NCI-H1694 (cell line): Measurements from ENCODE around the gene AADACL4.
"Not testable (repeated sequence)": the region's sequence is repeated elsewhere in the genome, so short reads cannot be mapped to it uniquely, and the experiment has no call there.

Source experiments
- DNase-seq: peaks from one replicate; lab custom pipeline; 2025; lab: John Stamatoyannopoulos, UW

AADACL4 gene

DNA sequence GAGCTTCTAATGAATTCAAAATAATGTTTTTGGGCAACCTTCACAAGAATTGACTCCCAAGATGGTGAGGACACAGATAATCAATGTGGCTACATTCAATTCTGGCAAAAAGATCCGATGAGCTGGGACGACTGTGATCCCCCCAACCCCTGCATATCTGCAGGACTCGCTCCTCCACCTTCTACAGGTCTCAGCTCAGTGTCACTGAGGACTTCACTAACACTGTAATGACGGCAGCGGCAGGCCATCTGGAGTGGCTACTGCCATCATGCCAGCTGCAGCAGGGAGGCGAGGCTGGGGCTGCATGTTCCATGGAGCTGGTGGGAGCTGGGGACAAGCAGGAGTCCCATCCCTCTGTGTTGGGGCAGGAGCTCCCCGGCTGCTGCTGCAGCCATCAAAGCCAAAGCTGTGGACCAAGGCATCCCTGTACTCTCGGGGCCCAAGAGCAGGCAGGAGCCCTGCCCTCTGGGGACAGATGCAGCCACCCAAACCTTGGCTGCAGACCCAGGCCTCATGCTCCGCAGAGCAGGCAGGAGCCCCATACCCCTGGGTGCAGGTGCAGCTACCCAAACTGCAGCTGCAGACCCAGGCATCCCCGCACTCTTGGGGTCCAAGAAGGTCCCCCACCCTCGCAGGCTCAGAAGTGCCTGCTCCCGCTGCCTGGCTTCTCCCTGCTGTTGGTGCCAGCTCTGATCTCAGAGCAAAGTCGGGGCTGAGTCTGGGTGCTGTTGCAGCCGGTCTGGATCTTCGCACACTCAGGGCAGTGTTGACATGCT, 13.7 kb upstream of the AADACL4 start:
- DNase-seq: no peak

DNA sequence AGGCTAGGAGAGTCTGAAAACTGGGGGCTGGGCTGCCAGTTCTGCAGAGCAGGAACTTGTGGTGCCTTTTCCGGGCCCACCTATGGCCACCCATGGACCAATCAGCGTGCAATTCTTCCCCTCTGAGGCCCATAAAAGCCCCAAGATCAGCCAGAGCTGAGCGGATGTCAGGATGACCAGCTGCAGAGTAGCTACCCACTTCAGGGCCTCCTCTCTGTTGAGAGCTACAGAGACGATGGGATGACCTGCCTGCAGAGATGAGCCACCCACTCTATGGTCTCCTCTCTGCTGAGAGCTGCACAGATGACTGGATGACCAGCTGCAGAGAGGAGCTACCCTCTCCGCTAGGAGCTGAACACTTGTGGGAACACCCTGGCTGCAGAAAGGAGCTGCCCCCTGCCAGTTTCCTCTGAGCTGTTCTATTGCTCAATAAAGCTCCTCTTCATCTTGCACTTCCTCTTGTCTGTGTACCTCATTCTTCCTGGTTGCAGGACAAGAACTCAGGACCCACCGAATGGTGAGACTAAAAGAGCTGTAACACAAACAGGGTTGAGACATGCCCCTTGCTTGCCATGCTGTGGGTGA, 12.8 kb upstream of the AADACL4 start:
- no peak for DNase-seq

DNA sequence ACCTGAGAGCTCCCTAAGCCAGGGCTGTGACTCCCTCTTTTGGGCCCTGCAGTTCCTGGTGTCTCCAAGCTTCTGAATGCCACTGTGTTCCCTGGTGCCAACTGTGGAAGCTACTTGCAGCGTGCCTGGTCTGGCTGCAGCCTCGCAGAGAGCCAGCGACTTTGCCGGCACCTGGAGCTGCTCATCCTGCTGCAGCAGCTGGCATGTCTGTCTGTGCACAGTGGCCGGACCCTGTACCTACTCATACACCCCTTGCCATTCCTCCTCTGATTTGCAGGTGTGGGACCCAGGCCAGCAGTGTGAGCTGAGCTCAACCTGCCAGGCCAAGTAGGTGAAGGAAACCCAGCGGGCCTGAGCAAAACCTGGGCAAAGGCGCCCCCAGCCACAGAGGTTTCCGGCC, 12.3 kb upstream of the AADACL4 start:
- no peak for DNase-seq

- DNase-seq: no peak
Observed at GRCh38 chr1:12634156-12634555, 9.7 kb upstream of the AADACL4 start.

GRCh38 chr1:12634696-12635202, 9.1 kb upstream of the AADACL4 start:
- no peak for DNase-seq

DNA sequence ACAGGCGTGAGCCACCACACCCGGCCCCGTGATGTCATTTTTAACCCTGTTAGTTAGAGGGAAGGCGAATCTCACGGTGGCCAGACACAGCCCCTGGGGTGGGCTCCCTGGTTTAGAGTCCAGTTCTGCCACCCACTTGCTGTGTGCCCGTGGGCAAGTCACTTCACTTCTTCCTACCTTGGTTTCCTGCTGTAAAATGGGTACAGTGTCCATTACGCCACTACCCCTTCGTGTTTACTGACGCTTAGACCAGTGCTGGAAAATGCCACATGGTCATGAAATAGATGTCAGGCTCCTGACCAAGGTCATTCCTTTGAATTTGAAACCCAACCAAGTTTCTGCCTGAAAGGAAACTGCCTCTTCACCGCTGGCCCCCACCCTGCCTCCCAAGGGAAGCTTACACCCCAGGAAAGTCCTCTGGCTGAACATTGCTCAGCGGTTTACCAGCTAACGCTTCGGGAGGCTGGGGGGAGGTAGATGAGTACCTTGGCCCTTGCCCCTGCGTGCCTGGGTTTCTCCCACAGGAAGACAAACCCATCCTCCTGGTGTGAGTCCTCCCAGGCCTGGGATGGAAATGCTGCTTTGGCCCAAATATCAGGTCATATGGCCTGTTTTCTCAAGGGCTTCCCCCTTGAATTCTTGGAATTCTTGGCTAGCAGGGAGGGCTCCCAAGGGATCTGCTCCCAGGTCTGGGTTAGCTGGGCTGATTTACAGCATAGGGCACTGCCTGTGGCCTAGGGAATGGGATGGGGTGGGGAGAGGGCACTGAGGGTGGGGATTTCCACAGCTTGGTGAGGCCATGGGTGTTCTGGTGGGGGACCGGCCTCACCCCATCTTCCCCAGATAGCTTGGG, 7.6 kb upstream of the AADACL4 start:
- no peak for DNase-seq

DNA sequence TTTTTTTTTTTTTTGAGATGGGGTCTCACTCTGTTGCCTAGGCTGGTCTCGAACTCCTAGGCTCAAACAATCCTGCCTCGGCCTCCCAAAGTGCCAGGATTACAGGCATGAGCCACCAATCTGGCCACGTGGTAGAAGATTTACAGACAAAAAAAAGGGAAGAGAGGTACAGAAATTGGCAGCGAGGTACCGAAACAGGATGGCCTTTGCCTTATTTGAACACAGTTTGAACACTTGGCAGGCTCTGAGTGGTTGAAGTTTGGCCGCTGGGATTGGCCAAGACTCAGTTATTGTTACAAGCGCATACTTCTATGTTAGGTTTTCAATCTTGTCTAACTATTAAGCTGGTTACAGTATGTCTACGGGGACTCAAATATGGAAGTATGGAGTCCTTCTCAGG, 6.2 kb upstream of the AADACL4 start:
- no peak for DNase-seq

DNA sequence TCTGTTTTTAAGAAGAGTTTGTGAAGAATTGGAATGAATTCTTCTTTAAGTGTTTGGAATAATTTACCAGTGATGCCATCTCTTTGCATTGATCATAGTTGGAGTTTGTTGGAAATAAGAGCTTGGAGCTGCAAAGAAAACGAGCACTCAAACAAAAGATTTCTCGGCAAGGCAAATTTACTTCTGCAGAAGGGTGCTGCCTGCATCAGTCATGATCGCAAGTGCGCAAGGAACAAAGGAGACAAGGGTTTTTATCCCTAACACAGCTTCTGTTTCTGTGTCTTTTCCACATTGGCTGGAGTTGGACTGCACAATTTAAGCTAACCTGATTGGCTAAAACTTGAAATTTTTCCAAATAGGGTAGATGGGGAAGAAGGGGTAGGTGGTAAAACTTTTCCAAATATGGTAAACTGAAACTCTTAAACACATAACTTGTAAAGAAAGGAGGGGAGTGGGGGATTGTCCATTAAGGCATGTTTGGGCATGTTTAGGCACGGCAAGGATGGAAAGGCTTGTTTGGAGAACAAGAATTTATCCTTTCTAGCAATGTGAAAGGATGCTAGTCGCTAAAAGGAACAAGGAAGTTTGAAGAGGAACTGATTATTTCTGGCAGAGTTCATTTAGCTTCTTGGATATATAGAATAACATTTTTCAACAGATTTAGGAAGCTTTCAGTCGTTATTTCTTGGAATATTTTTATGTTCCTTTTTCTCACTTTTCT, 3.5 kb upstream of the AADACL4 start:
- DNase-seq: no peak

DNA sequence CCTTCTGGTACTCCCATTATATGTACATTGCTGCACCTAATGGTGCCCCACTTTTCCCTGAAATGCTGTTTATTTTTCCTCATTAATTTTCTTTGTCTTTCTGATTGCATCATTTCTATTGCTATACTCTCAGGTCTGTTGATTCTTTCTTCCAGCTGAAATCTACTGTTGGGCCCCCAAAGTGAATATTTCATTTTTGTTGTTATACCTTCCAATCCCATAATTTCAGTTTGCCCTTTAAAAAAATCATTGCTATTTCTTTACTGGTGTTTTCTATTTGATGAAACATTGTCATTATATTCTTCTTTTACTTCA, 3.0 kb upstream of the AADACL4 start:
- DNase-seq: no peak

DNA sequence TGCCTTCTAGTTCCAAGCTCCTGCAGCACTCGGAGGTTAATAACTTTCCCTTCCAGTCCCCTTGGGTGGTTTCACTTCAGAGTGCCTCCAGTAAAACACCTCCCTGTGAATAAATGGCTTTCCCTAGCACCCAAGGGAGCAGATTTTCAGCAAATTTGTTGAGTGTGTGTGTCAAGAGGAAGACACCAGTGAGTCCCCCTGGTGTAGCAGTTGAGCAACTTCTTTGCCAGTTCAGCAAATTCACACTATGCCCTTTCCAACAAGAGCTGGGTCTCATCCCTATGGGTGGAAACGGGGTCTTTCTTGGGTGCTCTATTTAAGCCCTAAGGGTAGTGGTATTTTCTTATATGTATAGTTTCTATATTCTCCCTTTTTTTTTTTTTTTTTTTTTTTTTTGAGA, 806 bp upstream of the AADACL4 start:
- no peak for DNase-seq

DNA sequence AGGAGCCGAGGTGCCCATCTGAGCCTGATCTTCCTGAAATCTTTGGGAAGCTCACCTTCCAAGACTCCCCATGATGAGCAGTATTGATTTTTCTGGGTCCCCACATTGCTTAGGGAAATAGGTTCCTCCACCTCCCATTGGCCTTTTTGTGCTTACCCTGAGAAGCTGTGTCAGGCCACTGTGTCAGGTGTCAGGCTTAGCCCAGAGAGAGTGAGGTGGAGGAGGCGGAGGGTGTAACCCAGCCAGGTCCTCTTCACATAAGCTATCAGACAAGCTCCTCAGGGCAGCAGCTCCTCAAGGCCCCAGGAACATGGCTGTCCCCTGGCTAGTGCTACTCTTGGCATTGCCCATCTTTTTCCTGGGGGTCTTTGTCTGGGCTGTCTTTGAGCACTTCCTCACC, 352 bp downstream of the AADACL4 start:
- DNase-seq: no peak

DNA sequence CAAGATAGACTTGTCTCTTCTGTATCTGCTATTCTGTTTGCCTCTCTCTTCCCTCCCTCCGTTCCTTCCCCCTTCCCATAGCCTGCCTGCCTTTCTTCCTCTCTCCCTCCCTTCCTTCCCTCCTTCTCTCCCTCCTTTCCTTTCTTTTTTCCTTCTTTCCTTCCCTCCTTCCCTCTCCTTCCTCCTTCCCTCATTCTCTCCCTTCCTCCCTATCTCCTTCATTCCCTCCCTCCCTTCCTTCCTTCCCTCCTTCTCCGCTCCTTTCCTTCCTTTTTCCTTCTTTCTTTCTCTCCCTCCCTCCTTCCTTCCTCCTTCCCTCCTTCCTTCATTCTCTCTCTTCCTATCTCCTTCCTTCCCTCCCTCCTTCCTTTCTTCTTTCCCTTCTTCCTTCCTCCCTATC, 944 bp downstream of the AADACL4 start:
- no peak for DNase-seq

DNA sequence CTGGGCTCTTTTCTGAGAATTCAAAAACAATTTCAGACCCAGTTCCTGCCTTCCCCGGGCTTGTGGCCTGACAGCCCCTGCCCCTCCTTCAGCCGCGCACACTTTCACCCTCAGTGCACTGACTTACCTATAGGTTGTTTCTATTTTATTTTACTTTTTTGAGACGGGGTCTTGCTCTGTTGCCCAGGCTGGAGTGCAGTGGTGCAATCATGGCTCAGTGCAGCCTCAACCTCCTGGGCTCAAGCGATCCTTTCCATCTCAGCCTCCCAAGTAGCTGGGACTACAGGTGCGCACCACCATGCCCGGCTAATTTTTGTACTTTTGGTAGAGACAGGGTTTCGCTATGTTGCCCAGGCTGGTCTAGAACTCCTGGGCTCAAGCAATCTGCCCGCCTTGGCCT, 1.5 kb downstream of the AADACL4 start:
- not testable (repeated sequence) for DNase-seq

- DNase-seq: no peak
Observed at GRCh38 chr1:12648741-12649140, 4.9 kb downstream of the AADACL4 start.

- no peak for DNase-seq
Observed at GRCh38 chr1:12649971-12650421, 6.1 kb downstream of the AADACL4 start.

- DNase-seq: no peak
Observed at GRCh38 chr1:12654004-12654567, 10.2 kb downstream of the AADACL4 start.

GRCh38 chr1:12654657-12655056, 10.8 kb downstream of the AADACL4 start:
- no peak for DNase-seq

- DNase-seq: no peak
Observed at GRCh38 chr1:12656575-12656974, 12.7 kb downstream of the AADACL4 start.

DNA sequence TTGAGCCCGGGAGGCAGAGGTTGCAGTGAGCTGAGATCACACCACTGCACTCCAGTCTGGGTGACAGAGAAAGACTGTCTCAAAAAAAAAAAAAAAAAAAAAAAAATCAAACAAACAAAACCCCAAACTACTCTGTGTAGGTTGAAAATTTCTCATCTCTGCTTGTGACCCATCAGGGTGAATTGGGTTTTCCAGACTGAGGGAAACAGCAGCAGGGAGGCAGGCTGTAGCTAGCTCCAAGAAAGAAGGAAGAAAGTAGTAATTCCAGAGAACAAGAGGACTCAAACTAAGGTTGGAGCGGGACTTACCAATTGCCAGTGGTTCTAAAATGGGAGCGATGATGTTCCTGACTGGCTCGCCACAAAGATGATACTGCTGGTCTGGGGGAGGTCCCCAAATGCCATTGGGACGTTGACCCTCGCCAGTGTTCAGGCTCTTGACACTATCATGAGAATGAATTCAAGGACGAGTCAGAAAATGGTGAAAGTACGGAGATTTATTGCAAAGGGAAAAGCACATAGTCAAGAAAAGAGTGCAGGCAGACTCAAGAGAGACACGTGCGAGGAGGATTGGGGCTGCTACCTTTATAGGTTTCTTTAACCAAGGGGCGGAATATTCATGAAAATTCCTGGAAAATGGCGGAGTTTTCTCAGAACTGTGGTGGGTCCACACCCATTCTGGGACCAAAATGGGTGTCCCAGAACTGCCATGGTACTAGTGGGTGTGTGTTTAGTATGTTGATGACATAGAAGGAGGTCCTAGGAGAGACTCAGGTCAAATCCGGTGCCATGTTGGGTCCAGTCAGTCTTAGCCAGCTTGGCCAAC, 13.4 kb downstream of the AADACL4 start:
- no peak for DNase-seq

- not testable (repeated sequence) for DNase-seq
Observed at GRCh38 chr1:12657885-12658512, 14.1 kb downstream of the AADACL4 start.
